KMS-11 (cell line): ENCODE measurements around the gene RBM8A.
A peak's percentile ranks its signal among the peaks of the same experiment; 100 is the strongest.

ENCODE experiments used
- H2AFZ ChIP-seq: fragments of 200-600 bp; sonication (generic); 2 replicates; pipeline ENCODE4 v1.6.1; 2016; ENCODE audit warnings: antibody characterized with exemption, mixed run types, low read depth
- H3K27ac ChIP-seq: fragments of 200-600 bp; sonication (generic); 2 replicates; pipeline ENCODE4 v1.6.1; 2016; ENCODE audit warnings: mild to moderate bottlenecking, mixed run types
- H3K27me3 ChIP-seq: fragments of 200-600 bp; sonication (generic); 2 replicates; pipeline ENCODE4 v1.6.1; 2017; ENCODE audit warnings: mild to moderate bottlenecking, low read depth, mixed run types, moderate library complexity; ENCODE audit not compliant: insufficient read depth
- H3K36me3 ChIP-seq: fragments of 200-600 bp; sonication (generic); 2 replicates; pipeline ENCODE4 v1.6.1; 2017; ENCODE audit warnings: mild to moderate bottlenecking, mixed run types; ENCODE audit not compliant: insufficient read depth
- H3K4me1 ChIP-seq: fragments of 200-600 bp; sonication (generic); 2 replicates; pipeline ENCODE4 v1.6.1; 2016; ENCODE audit warnings: mild to moderate bottlenecking, low read depth, mixed run types; ENCODE audit not compliant: poor library complexity, severe bottlenecking
- H3K4me2 ChIP-seq: fragments of 200-600 bp; sonication (generic); 2 replicates; pipeline ENCODE4 v1.7.0; 2016; ENCODE audit warnings: mild to moderate bottlenecking, mixed run types
- H3K4me3 ChIP-seq: fragments of 200-600 bp; sonication (generic); IDR thresholded peaks from 2 replicates; pipeline ENCODE4 v1.6.1; 2017; ENCODE audit warnings: low read depth, low read length, mixed read lengths; ENCODE audit not compliant: insufficient read depth
- H3K79me2 ChIP-seq: fragments of 200-600 bp; sonication (generic); 2 replicates; pipeline ENCODE4 v1.6.1; 2016; ENCODE audit warnings: low read depth, mixed run types; ENCODE audit not compliant: insufficient read depth
- H3K9ac ChIP-seq: fragments of 200-600 bp; sonication (generic); 2 replicates; pipeline ENCODE4 v1.6.1; 2016; ENCODE audit warnings: mild to moderate bottlenecking, mixed run types
- H4K20me1 ChIP-seq: fragments of 200-600 bp; sonication (generic); 2 replicates; pipeline ENCODE4 v1.6.1; 2016; ENCODE audit warnings: mild to moderate bottlenecking, mixed run types; ENCODE audit not compliant: insufficient read depth
- TF ChIP-seq, protein P1 (sequence below): fragments of 200-600 bp; sonication (generic); conservative IDR thresholded peaks from 2 replicates; pipeline ENCODE4 v1.6.1; 2017; ENCODE audit warnings: low read depth, mild to moderate bottlenecking, antibody characterized with exemption, low read length, moderate library complexity, mixed read lengths

RBM8A gene

DNA sequence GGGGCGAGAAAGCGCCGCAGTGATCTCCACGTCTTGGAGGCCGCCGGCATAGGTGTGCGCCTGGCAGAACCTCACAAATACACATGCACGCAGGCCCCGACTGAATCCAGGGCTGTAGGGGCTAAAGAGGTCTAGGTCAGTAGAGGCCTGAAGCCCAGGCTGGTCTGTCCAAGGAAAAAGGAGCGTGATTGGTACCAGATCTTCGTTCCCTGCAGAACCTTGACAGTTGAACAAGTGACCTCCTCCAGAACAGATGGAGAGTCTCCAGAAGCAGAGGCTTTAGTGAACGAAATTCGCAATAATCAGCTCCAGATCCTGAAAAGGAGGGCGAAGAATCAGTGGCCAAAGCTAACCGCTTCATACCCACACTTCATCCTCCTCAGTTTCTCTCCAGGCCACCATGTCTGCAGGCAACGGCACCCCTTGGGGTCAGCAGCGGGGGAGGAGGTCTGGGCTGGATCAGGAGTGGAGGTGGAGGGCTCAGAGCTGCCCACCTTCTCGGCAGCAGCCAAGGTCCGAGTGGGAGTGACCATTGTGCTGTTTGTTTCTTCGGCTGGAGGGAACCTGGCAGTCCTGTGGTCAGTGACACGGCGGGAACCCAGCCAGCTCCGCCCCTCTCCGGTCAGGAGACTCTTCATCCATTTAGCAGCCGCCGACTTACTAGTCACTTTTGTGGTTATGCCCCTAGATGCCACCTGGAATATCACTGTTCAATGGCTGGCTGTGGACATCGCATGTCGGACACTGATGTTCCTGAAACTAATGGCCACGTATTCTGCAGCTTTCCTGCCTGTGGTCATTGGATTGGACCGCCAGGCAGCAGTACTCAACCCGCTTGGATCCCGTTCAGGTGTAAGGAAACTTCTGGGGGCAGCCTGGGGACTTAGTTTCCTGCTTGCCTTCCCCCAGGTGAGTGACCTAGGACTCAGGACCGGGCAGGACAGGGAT lies 8.0 kb downstream of the RBM8A start:
- Histone ChIP-seq H3K4me1 (peaks cover 24% of the 10 kb centered on the region), H2AFZ (peak overlapping the region; percentile 77), H4K20me1 (no peaks in the 10 kb centered on the region), H3K9ac (peak overlapping the region; percentile 46), H3K36me3 (no peaks in the 10 kb centered on the region), H3K79me2 (no peaks in the 10 kb centered on the region), H3K4me3 (peak overlapping the region; percentile 98), H3K4me2 (peak overlapping the region; percentile 86), H3K27ac (peak overlapping the region; percentile 38), H3K27me3 (no peaks in the 10 kb centered on the region)
- TF ChIP-seq, protein P1, sequence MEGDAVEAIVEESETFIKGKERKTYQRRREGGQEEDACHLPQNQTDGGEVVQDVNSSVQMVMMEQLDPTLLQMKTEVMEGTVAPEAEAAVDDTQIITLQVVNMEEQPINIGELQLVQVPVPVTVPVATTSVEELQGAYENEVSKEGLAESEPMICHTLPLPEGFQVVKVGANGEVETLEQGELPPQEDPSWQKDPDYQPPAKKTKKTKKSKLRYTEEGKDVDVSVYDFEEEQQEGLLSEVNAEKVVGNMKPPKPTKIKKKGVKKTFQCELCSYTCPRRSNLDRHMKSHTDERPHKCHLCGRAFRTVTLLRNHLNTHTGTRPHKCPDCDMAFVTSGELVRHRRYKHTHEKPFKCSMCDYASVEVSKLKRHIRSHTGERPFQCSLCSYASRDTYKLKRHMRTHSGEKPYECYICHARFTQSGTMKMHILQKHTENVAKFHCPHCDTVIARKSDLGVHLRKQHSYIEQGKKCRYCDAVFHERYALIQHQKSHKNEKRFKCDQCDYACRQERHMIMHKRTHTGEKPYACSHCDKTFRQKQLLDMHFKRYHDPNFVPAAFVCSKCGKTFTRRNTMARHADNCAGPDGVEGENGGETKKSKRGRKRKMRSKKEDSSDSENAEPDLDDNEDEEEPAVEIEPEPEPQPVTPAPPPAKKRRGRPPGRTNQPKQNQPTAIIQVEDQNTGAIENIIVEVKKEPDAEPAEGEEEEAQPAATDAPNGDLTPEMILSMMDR = no peak; the same call in 1 of the 2 replicates

DNA sequence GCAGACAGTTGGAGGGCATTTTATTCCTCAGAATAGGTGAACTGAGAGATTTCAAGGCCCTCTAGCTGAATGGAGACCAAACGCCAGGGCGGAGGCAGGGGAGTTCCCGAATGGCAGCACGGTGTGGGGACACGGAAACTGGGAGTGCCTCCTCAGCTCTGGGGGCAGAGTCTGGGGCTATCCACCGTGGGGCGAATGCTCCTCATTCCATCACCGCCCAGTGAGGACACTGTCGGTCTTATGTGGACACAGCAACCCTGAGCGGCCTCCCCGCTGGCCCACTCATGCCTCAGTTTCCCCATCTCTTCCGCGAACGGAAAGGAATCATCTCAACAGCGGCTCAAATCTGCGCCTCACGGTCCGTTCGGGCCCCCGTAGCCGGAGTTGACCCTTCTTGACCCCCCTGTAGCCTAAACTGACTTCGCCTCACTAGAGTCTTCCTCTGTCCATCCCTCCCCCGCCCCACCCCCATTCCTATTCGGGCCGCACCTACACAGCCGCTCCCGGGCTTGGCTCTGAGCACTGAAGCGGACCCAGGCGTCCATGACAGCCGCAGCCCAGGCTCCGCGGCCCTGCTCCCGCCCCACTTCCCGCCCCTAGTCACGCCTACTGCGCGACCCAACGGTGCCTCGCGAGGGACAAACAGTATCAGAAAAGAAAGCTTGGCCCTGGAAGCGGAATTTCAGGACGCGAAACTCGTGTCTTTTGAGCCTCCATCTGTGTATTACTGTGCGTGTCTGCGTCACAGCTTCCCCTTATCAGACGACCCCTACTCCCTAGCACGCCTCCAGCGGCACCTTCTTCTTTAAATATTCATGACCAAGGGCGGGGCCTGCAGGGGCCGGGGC lies 8.9 kb downstream of the RBM8A start, which contains the start of gene PEX11B:
Gene PEX11B (minus strand): TSS at position 574 of the 848 bp plus-strand sequence. CDS start 29 bp downstream, at position 545.
- Histone ChIP-seq H3K79me2 (no peaks in the 10 kb centered on the region), H3K4me1 (peaks cover 24% of the 10 kb centered on the region), H3K36me3 (no peaks in the 10 kb centered on the region), H3K4me2 (peak within 1 kb of the TSS; percentile 86), H3K9ac (peak within 1 kb of the TSS; percentile 46), H3K4me3 (peak within 1 kb of the TSS; percentile 98), H2AFZ (peak within 1 kb of the TSS; percentile 77), H3K27me3 (no peaks in the 10 kb centered on the region), H4K20me1 (no peaks in the 10 kb centered on the region), H3K27ac (peak within 1 kb of the TSS; percentile 38)
- TF ChIP-seq, protein P1 = peak; percentile 22; the same call in 1 of the 2 replicates

DNA sequence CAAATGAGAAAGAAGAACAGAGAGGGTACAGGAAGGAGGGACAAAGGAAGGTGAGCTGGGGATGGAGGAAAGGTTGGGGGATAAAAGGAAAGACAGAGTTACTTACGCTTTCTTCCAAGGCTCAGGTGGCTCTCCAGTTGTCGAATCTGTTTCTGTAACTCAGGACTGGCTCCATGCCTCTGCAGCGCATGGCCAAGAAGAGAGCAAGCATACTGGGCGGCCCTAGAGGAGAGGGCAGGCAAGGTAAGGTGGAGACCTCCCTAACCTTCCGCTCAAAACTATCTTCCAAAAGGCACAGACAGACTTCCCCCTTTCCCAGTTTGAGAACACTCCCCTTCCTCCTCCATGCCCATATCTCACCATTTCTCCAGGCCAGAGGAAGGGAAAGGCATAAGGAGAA lies 9.7 kb downstream of the RBM8A start:
- H4K20me1 ChIP-seq = no peaks in the 10 kb centered on the region
- no peaks in the 10 kb centered on the region for H3K79me2 ChIP-seq
- peak overlapping the region; percentile 86 for H3K4me2 ChIP-seq
- peaks cover 24% of the 10 kb centered on the region for H3K4me1 ChIP-seq
- TF ChIP-seq, protein P1 = no peak
- H3K27ac ChIP-seq = no peak overlapping the region
- H3K36me3 ChIP-seq = no peaks in the 10 kb centered on the region
- H2AFZ ChIP-seq = peak overlapping the region; percentile 77; the same call in 1 of the 2 replicates
- peak overlapping the region; percentile 46; the same call in 1 of the 2 replicates for H3K9ac ChIP-seq
- H3K4me3 ChIP-seq = peak overlapping the region; percentile 98
- H3K27me3 ChIP-seq = no peaks in the 10 kb centered on the region

DNA sequence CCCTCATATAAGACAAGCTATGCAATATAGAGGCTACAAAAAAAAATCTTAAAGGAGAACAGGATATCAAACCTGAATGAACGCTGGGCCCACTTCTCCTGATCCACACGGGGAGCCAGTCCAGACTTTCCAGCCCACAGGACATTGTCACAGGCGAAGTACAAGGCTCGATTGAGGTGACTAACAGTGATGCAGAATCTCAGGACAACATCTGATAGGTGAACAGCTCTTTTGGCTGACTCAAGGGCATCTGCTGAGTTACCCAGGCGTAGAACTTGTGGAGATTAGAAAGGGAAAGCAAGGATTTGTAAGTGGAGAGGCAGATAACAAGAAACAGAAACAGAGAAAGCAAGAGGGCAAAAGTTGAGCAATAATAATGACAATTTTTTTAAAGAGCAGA lies 10.5 kb downstream of the RBM8A start:
- H4K20me1 ChIP-seq = no peaks in the 10 kb centered on the region
- no peaks in the 10 kb centered on the region for H3K36me3 ChIP-seq
- H3K4me3 ChIP-seq = no peak overlapping the region
- H3K27ac ChIP-seq = no peak overlapping the region
- TF ChIP-seq, protein P1 = no peak
- no peak overlapping the region; the same call in 1 of the 2 replicates for H3K4me2 ChIP-seq
- H3K4me1 ChIP-seq = peaks cover 24% of the 10 kb centered on the region
- H3K27me3 ChIP-seq = no peaks in the 10 kb centered on the region
- no peak overlapping the region for H2AFZ ChIP-seq
- H3K9ac ChIP-seq = no peak overlapping the region
- no peaks in the 10 kb centered on the region for H3K79me2 ChIP-seq
